ENCODE measurements around the gene FOCAD. TPM values are rescaled to one million over a fixed set of nuclear protein-coding genes. Genes with fewer than 3 reads are reported as not detected.

The FOCAD gene
- total RNA-seq, 4 donors from 2014 or later: 15.7 to 39.9 (median 25.4) TPM

DNA sequence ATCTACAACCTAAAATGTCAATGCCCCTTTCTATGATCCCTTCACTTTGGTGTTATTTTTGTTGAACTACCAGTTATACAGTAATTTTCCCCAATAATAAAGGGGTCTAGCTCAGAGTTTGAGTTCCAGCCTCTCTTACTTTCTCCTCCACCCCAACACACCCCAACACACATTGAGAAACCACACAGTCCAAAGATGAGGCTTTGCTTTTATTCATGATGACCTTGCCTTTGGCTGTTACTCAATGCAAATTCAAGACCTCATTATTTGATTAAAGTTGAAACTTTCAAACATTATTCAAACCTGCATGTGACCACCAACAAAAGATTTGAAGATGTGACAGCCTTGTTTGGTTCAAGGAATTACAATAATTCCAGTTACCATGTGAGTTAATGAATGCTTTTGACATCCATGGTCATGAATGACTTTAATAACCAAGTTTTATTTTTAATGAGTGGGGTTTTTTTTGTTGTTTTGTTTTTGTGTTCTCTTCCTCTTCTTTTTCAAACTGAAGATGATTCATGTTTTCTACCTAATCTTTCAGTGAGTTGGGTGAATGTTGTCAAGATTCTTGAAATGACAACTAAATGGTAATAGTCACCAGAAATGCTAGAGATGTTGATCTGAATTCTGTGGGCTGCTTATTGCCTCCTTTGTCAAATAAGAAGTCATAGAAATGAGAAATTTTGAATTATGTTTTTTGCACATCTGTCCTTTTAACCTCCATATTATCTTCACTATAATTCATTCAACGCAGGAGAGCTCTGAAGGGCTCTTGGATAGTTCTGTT is 241.4 kb downstream of the FOCAD start:
- Histone ChIP-seq H3K27ac (no peak overlapping the region), H3K4me3 (no peak overlapping the region), H3K36me3 (no peaks in the 10 kb centered on the region), H3K4me1 (no peaks in the 10 kb centered on the region), H3K27me3 (no peaks in the 10 kb centered on the region), H3K9me3 (no peaks in the 10 kb centered on the region)
- WGBS, 2 donors: 94 to 100% methylated on average over 1 of the region's 1 CpG
- no peak for TF ChIP-seq EP300 (IDR thresholded peaks at IDR 0.05)
- no peak for TF ChIP-seq CTCF (IDR thresholded peaks at IDR 0.05)
- no peak for TF ChIP-seq POLR2A (IDR thresholded peaks at IDR 0.05)
- DNase-seq (ENCODE audit: low spot score in 2 of 2): no peak

- TF ChIP-seq CTCF (IDR thresholded peaks at IDR 0.05) (no peak), EP300 (IDR thresholded peaks at IDR 0.05) (no peak), POLR2A (IDR thresholded peaks at IDR 0.05) (no peak)
- WGBS, 2 donors: 77 to 81% methylated on average over 5 of the region's 5 CpGs
Measured at GRCh38 chr9:20929276-20929675, 245.2 kb downstream of the FOCAD start.

GRCh38 chr9:20930836-20931235 is 246.8 kb downstream of the FOCAD start:
- no peak overlapping the region for H3K4me3 ChIP-seq
- WGBS, 2 donors: 89 to 92% methylated on average over 1 of the region's 1 CpG
- H3K4me1 ChIP-seq: no peaks in the 10 kb centered on the region
- peaks cover 0 to 11% (median 0%) of the 10 kb centered on the region in 3 donors for H3K36me3 ChIP-seq
- H3K27me3 ChIP-seq: no peaks in the 10 kb centered on the region
- TF ChIP-seq POLR2A (IDR thresholded peaks at IDR 0.05) (no peak), EP300 (IDR thresholded peaks at IDR 0.05) (no peak), CTCF (IDR thresholded peaks at IDR 0.05) (no peak)
- DNase-seq (ENCODE audit: low spot score in 2 of 2): no peak
- no peak overlapping the region for H3K27ac ChIP-seq
- H3K9me3 ChIP-seq: no peaks in the 10 kb centered on the region

More at GRCh38 chr9:20929276-20929675, 245.2 kb downstream of the FOCAD start:
- Histone ChIP-seq H3K4me3 (no peak overlapping the region), H3K9me3 (no peaks in the 10 kb centered on the region), H3K36me3 (peaks cover 0 to 11% (median 0%) of the 10 kb centered on the region in 3 donors), H3K4me1 (no peaks in the 10 kb centered on the region), H3K27me3 (no peaks in the 10 kb centered on the region), H3K27ac (no peak overlapping the region)
- DNase-seq (ENCODE audit: low spot score in 2 of 2): no peak

- Histone ChIP-seq H3K4me1 (peaks cover 0 to 13% (median 0%) of the 10 kb centered on the region in 4 donors), H3K27me3 (no peaks in the 10 kb centered on the region), H3K36me3 (peaks cover 0 to 6% (median 0%) of the 10 kb centered on the region in 3 donors), H3K4me3 (no peak overlapping the region), H3K9me3 (no peaks in the 10 kb centered on the region), H3K27ac (no peak overlapping the region)
- DNase-seq (ENCODE audit: low spot score in 2 of 2): no peak
- TF ChIP-seq EP300 (IDR thresholded peaks at IDR 0.05): no peak
- no peak for TF ChIP-seq CTCF (IDR thresholded peaks at IDR 0.05)
- no peak for TF ChIP-seq POLR2A (IDR thresholded peaks at IDR 0.05)
- 58 to 62% methylated on average over 3 of the region's 3 CpGs for WGBS, 2 donors
Measured at GRCh38 chr9:20940447-20941173, 256.6 kb downstream of the FOCAD start.

- peak; percentile 66 to 81 (median 73) for TF ChIP-seq CTCF (IDR thresholded peaks at IDR 0.05)
- TF ChIP-seq POLR2A (IDR thresholded peaks at IDR 0.05): no peak
- no peak for TF ChIP-seq EP300 (IDR thresholded peaks at IDR 0.05)
- 5 to 6% methylated on average over 7 of the region's 7 CpGs for WGBS, 2 donors
- H3K36me3 ChIP-seq: peaks cover 0 to 4% (median 0%) of the 10 kb centered on the region in 3 donors
- H3K4me1 ChIP-seq: peaks cover 0 to 15% (median 0%) of the 10 kb centered on the region in 4 donors
- H3K4me3 ChIP-seq: no peak overlapping the region
- H3K27me3 ChIP-seq: no peaks in the 10 kb centered on the region
- no peak overlapping the region for H3K27ac ChIP-seq
- DNase-seq (ENCODE audit: low spot score in 2 of 2): peak in 1 of 2 donors; percentile 69
- H3K9me3 ChIP-seq: no peaks in the 10 kb centered on the region
Measured at GRCh38 chr9:20941174-20941690, 257.2 kb downstream of the FOCAD start.
